Brain microvascular endothelial cell (primary cell): ENCODE results near the gene CETN3.
"Not testable (repeated sequence)": the region's sequence is repeated elsewhere in the genome, so short reads cannot be mapped to it uniquely, and the experiment has no call there.

Experiments
- DNase-seq: peaks from one replicate; pipeline ENCODE4 v3.0.0-alpha.2; 2020
- H3K27ac ChIP-seq: fragments of 250-450 bp; sonication (Bioruptor Pico); 2 replicates; pipeline ENCODE4 v1.5.1; 2020; ENCODE audit warnings: mild to moderate bottlenecking, moderate library complexity
- H3K27me3 ChIP-seq: fragments of 250-450 bp; sonication (Bioruptor Pico); replicated peaks from 2 replicates; pipeline ENCODE4 v1.5.1; 2020; ENCODE audit warnings: mild to moderate bottlenecking
- H3K36me3 ChIP-seq: fragments of 250-450 bp; sonication (Bioruptor Pico); replicated peaks from 2 replicates; pipeline ENCODE4 v1.5.1; 2020; ENCODE audit warnings: mild to moderate bottlenecking
- H3K4me3 ChIP-seq: 2 replicates; pipeline ENCODE4 v1.5.1; 2011; ENCODE audit warnings: low read depth, mild to moderate bottlenecking, control low read depth, low read length, moderate library complexity
- in situ Hi-C: cut with HindIII; loops from 2 replicates; pipeline ENCODE4 v1.10.0; 2017; ENCODE audit warnings: low sequenced_read_pairs, low pct_ligation_motif_present
- TF ChIP-seq, protein P1 (sequence below): IDR thresholded peaks from 2 replicates; pipeline ENCODE4 v1.5.1; 2011; ENCODE audit warnings: low read depth, mild to moderate bottlenecking, moderate library complexity, low read length, control low read depth, inconsistent platforms; ENCODE audit errors: missing control alignments

Gene CETN3

GRCh38 chr5:90355635-90356034, 53.9 kb downstream of the CETN3 start:
- TF ChIP-seq, protein P1, sequence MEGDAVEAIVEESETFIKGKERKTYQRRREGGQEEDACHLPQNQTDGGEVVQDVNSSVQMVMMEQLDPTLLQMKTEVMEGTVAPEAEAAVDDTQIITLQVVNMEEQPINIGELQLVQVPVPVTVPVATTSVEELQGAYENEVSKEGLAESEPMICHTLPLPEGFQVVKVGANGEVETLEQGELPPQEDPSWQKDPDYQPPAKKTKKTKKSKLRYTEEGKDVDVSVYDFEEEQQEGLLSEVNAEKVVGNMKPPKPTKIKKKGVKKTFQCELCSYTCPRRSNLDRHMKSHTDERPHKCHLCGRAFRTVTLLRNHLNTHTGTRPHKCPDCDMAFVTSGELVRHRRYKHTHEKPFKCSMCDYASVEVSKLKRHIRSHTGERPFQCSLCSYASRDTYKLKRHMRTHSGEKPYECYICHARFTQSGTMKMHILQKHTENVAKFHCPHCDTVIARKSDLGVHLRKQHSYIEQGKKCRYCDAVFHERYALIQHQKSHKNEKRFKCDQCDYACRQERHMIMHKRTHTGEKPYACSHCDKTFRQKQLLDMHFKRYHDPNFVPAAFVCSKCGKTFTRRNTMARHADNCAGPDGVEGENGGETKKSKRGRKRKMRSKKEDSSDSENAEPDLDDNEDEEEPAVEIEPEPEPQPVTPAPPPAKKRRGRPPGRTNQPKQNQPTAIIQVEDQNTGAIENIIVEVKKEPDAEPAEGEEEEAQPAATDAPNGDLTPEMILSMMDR = no peak
- Histone ChIP-seq H3K27me3 (no peaks in the 10 kb centered on the region), H3K36me3 (no peaks in the 10 kb centered on the region), H3K4me3 (no peak overlapping the region), H3K27ac (no peak overlapping the region)
- in situ Hi-C loops = no loop called here
- DNase-seq = no peak

- H3K27ac ChIP-seq = no peak overlapping the region
- H3K27me3 ChIP-seq = no peaks in the 10 kb centered on the region
- TF ChIP-seq, protein P1 = no peak
- no peak overlapping the region for H3K4me3 ChIP-seq
- in situ Hi-C loops = no loop called here
- DNase-seq = no peak
- no peaks in the 10 kb centered on the region for H3K36me3 ChIP-seq
Observed at GRCh38 chr5:90353254-90353653, 56.3 kb downstream of the CETN3 start.

GRCh38 chr5:90351101-90351500, 58.5 kb downstream of the CETN3 start:
- H3K4me3 ChIP-seq = no peak overlapping the region
- in situ Hi-C loops = no loop called here
- TF ChIP-seq, protein P1 = no peak
- no peaks in the 10 kb centered on the region for H3K36me3 ChIP-seq
- no peak for DNase-seq
- H3K27ac ChIP-seq = no peak overlapping the region
- H3K27me3 ChIP-seq = no peaks in the 10 kb centered on the region

DNA sequence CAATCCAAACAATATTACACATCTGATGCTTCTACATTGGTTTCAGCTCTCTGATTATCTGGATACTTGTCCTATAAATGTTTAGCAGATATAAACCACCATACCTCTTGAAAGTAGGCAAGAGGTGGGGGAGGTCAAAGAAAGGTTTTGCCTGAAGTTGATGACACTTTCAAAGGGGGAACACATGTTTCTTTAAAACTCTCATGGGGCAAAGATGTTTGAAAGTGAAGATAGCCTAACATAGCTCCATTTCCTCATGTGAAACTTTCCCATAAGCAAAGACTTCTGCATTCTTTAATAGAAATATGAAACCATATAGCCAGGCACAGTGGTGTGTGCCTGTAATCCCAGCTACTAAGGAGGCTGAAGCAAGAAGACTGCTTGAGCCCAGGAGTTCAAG, 62.1 kb downstream of the CETN3 start:
- H3K27me3 ChIP-seq = no peaks in the 10 kb centered on the region

GRCh38 chr5:90345684-90346083, 63.9 kb downstream of the CETN3 start:
- no peak for DNase-seq
- in situ Hi-C loops = no loop called here

More for the DNA sequence above, 62.1 kb downstream of the CETN3 start:
- Histone ChIP-seq H3K27ac (no peak overlapping the region), H3K4me3 (no peak overlapping the region), H3K36me3 (no peaks in the 10 kb centered on the region)
- no peak for DNase-seq
- in situ Hi-C loops = no loop called here
- TF ChIP-seq, protein P1 = no peak

DNA sequence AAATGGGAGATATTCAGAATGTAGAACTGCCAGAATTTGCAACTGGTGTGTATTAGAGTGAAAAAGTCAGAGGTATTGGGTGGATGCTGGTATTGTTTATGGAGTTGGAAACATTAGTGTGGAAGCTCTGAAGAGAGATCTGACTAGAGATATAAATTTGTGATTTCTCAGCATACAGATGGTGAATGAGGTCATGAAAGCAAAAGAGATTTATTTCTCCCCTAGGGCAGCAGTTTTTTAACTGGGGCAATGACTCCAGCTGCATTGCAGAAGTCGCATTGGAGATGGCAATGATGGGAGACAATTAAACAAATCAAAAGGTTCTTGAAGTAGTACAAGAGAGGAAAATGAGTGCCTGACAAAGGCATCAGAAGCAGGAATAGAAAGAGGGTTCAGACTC, 64.9 kb downstream of the CETN3 start:
- Histone ChIP-seq H3K27ac (no peak overlapping the region), H3K4me3 (no peak overlapping the region), H3K36me3 (no peaks in the 10 kb centered on the region), H3K27me3 (no peaks in the 10 kb centered on the region)
- in situ Hi-C loops = no loop called here
- no peak for DNase-seq
- TF ChIP-seq, protein P1 = no peak

More at GRCh38 chr5:90345684-90346083, 63.9 kb downstream of the CETN3 start:
- no peaks in the 10 kb centered on the region for H3K27me3 ChIP-seq
- H3K27ac ChIP-seq = no peak overlapping the region
- TF ChIP-seq, protein P1 = no peak
- no peak overlapping the region for H3K4me3 ChIP-seq
- H3K36me3 ChIP-seq = no peaks in the 10 kb centered on the region

DNA sequence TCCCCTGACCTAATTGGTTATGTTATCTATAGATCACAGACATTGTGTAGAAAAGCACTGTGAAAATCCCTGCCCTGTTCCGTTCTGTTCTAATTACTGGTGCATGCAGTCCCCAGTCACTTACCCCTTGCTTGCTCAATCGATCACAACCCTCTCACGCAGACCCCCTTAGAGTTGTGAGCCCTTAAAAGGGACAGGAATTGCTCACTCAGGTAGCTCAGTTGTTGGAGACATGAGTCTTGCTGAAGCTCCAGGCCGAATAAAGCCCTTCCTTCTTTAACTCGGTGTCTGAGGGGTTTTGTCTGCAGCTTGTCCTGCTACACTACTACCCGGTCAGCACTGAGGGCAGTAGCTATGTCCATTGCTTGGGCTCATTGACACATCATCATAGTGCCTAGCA, 65.8 kb downstream of the CETN3 start:
- H3K27me3 ChIP-seq, DNase-seq, in situ Hi-C loops, H3K36me3 ChIP-seq, H3K27ac ChIP-seq, H3K4me3 ChIP-seq: not testable (repeated sequence)
